HepG2 (cell line): ENCODE data around the gene FCHO1. TPM values are rescaled to one million over a fixed set of nuclear protein-coding genes. Genes with fewer than 3 reads are reported as not detected.

Experiments
- ARID3A ChIP-seq: IDR thresholded peaks from 2 replicates; pipeline ENCODE4 v1.6.1; 2012; ENCODE audit warnings: low read depth, low read length, improper control_type of control experiment
- GTF2F1 ChIP-seq: fragments of 150-350 bp; IDR thresholded peaks from 2 replicates; pipeline ENCODE4 v1.6.1; 2014; ENCODE audit warnings: low read length
- HHEX ChIP-seq: IDR thresholded peaks from 2 replicates; pipeline ENCODE4 v1.6.1; 2016; ENCODE audit warnings: control low read depth
- HOXA7 ChIP-seq: sonication (generic); formaldehyde crosslinking; IDR thresholded peaks from 2 replicates; pipeline ENCODE4 v1.8.1; 2022; ENCODE audit warnings: mild to moderate bottlenecking, missing genetic modification reagents, moderate library complexity
- IKZF1 ChIP-seq: fragments of 450-650 bp; IDR thresholded peaks from 2 replicates; pipeline ENCODE4 v1.7.1; 2016
- KDM3A ChIP-seq: IDR thresholded peaks from 2 replicates; pipeline ENCODE4 v1.6.1; 2018; ENCODE audit warnings: low read depth, missing compliant biosample characterization
- KMT2A ChIP-seq: sonication (generic); formaldehyde crosslinking; IDR thresholded peaks from 2 replicates; pipeline ENCODE4 v1.4.0; 2020; ENCODE audit warnings: missing genetic modification reagents
- MXD4 ChIP-seq: IDR thresholded peaks from 2 replicates; pipeline ENCODE4 v1.6.1; 2016; ENCODE audit warnings: mild to moderate bottlenecking, missing biosample characterization, missing genetic modification reagents
- PCBP1 ChIP-seq: fragments of 200-400 bp; formaldehyde crosslinking; IDR thresholded peaks from 2 replicates; pipeline ENCODE4 v1.6.1; 2017; ENCODE audit warnings: mild to moderate bottlenecking, low read depth, low read length, borderline replicate concordance
- PPARG ChIP-seq: conservative IDR thresholded peaks from 2 replicates; pipeline ENCODE4 v1.6.1; 2016; ENCODE audit warnings: missing biosample characterization, missing genetic modification reagents
- RXRA ChIP-seq: sonication (generic); formaldehyde crosslinking; IDR thresholded peaks from 2 replicates; pipeline ENCODE4 v1.5.1; 2020; ENCODE audit warnings: missing genetic modification reagents
- RXRB ChIP-seq: IDR thresholded peaks from 2 replicates; pipeline ENCODE4 v1.6.1; 2016; ENCODE audit warnings: borderline replicate concordance, missing genetic modification reagents, missing compliant biosample characterization
- SCMH1 ChIP-seq: sonication (generic); formaldehyde crosslinking; IDR thresholded peaks from 2 replicates; pipeline ENCODE4 v1.9.0; 2021; ENCODE audit warnings: missing genetic modification reagents, mild to moderate bottlenecking, borderline replicate concordance
- SKIL ChIP-seq: sonication (generic); formaldehyde crosslinking; IDR thresholded peaks from 2 replicates; pipeline ENCODE4 v1.8.0; 2022; ENCODE audit warnings: missing genetic modification reagents, mild to moderate bottlenecking, moderate library complexity, borderline replicate concordance
- SNRNP70 ChIP-seq: fragments of 200-400 bp; formaldehyde crosslinking; IDR thresholded peaks from 2 replicates; pipeline ENCODE4 v1.6.1; 2017; ENCODE audit warnings: mild to moderate bottlenecking, low read depth, low read length, moderate library complexity
- TCF12 ChIP-seq, 2 experiments: fragments of 450-650 bp in 1 of 2; sonication (generic) in 1 of 2; formaldehyde crosslinking in 1 of 2; IDR thresholded peaks; 2 replicates each; pipeline versions ENCODE4 v1.6.1 to v1.8.0; 2017 to 2022; ENCODE audit warnings: antibody characterized with exemption in 1 of 2, mild to moderate bottlenecking in 1 of 2, missing genetic modification reagents in 1 of 2, moderate library complexity in 1 of 2
- THYN1 ChIP-seq: sonication (generic); formaldehyde crosslinking; IDR thresholded peaks from 2 replicates; pipeline ENCODE4 v1.8.1; 2023; ENCODE audit warnings: low read depth, mild to moderate bottlenecking, moderate library complexity, missing genetic modification reagents, borderline replicate concordance
- ZFYVE20 ChIP-seq: sonication (generic); formaldehyde crosslinking; IDR thresholded peaks from 2 replicates; pipeline ENCODE4 v1.8.0; 2023; ENCODE audit warnings: low read depth, mild to moderate bottlenecking, moderate library complexity, missing genetic modification reagents, borderline replicate concordance
- ZMAT5 ChIP-seq: sonication (generic); formaldehyde crosslinking; IDR thresholded peaks from 2 replicates; pipeline ENCODE4 v1.5.0; 2020; ENCODE audit warnings: mild to moderate bottlenecking, low read depth, missing genetic modification reagents, borderline replicate concordance
- ZNF230 ChIP-seq: sonication (generic); formaldehyde crosslinking; IDR thresholded peaks from 2 replicates; pipeline ENCODE4 v1.4.0; 2020; ENCODE audit warnings: mild to moderate bottlenecking, missing genetic modification reagents
- ZNF317 ChIP-seq: sonication (generic); formaldehyde crosslinking; IDR thresholded peaks from 2 replicates; pipeline ENCODE4 v1.5.0; 2020; ENCODE audit warnings: mild to moderate bottlenecking, missing genetic modification reagents
- ZNF441 ChIP-seq: sonication (generic); formaldehyde crosslinking; IDR thresholded peaks from 2 replicates; pipeline ENCODE4 v1.7.0; 2021; ENCODE audit warnings: missing genetic modification reagents, borderline replicate concordance
- ZNF503 ChIP-seq: sonication (generic); formaldehyde crosslinking; IDR thresholded peaks from 2 replicates; pipeline ENCODE4 v1.4.0; 2020; ENCODE audit warnings: missing genetic modification reagents
- ZNF562 ChIP-seq: sonication (generic); formaldehyde crosslinking; IDR thresholded peaks from 2 replicates; pipeline ENCODE4 v1.8.0; 2022; ENCODE audit warnings: missing genetic modification reagents, borderline replicate concordance
- ZNF775 ChIP-seq: sonication (generic); formaldehyde crosslinking; IDR thresholded peaks from 2 replicates; pipeline ENCODE4 v1.4.0; 2020; ENCODE audit warnings: missing genetic modification reagents, mild to moderate bottlenecking, moderate library complexity, borderline replicate concordance
- polyA plus RNA-seq, 8 experiments: library from polyadenylated mRNA; depleted of rRNA in 3 of 8; stranded (reverse) in 7 of 8; unstranded in 1 of 8; fragments of >200 nt; fragmentation: Illumina TruSeq in 4 of 8; extraction: Trizol in 4 of 8; gene quantifications; 2 replicates each; pipeline versions ENCODE4 v1.2.1 to v1.2.3, GENCODE V29; 2011 to 2016; ENCODE audit warnings: low read depth in 4 of 8, missing spikeins in 1 of 8, mixed read lengths in 1 of 8; ENCODE audit not compliant: insufficient read depth in 1 of 8
- total RNA-seq, 5 experiments: library from RNA; depleted of rRNA; stranded (reverse); fragments of >200 nt; fragmentation: Illumina TruSeq; extraction: Trizol; gene quantifications; 2 replicates each; pipeline ENCODE4 v1.2.3, GENCODE V29; 2016; ENCODE audit warnings: low read depth in 1 of 5

The FCHO1 gene
- total and polyA plus RNA-seq, 2 of the 13 experiments (the other 11 are each of a cell fraction or from before 2014, with no cell fraction given) = 1.3 to 3.1 TPM

- TF ChIP-seq ZMAT5 = no peak
- 0 out of 2 replicates have a peak, but pooled peaks have one; percentile 44 for TF ChIP-seq MXD4 (CRISPR knock-in tag)
- 0 out of 2 replicates have a peak, but pooled peaks have one; percentile 32 for TF ChIP-seq ZNF503 (CRISPR knock-in tag)
- no peak for TF ChIP-seq SNRNP70
- TF ChIP-seq SKIL = peak; percentile 67; the same call in 1 of the 2 replicates
- no peak for TF ChIP-seq THYN1 (CRISPR knock-in tag)
- no peak for TF ChIP-seq ZNF562 (CRISPR knock-in tag)
- no peak for TF ChIP-seq ZNF775 (CRISPR knock-in tag)
- no peak for TF ChIP-seq ARID3A
- peak; percentile 78 for TF ChIP-seq PPARG (CRISPR knock-in tag)
- peak; percentile 49 for TF ChIP-seq KDM3A (CRISPR knock-in tag)
- TF ChIP-seq PCBP1 = no peak
- no peak for TF ChIP-seq ZNF441
- peak; percentile 87 for TF ChIP-seq RXRB
- TF ChIP-seq SCMH1 (CRISPR knock-in tag) = no peak
- no peak for TF ChIP-seq KMT2A (CRISPR knock-in tag)
- TF ChIP-seq RXRA (CRISPR knock-in tag) = peak; percentile 96
- TF ChIP-seq ZNF230 (CRISPR knock-in tag) = no peak
- TF ChIP-seq ZNF317 (CRISPR knock-in tag) = no peak
- no peak for TF ChIP-seq ZFYVE20 (CRISPR knock-in tag)
- TF ChIP-seq HHEX (CRISPR knock-in tag) = no peak
- TF ChIP-seq TCF12 (IDR thresholded peaks at IDR 0.05) = no peak
- TF ChIP-seq TCF12 (CRISPR knock-in tag; IDR thresholded peaks at IDR 0.05) = no peak
- TF ChIP-seq GTF2F1 = no peak
- TF ChIP-seq IKZF1 = no peak
- TF ChIP-seq HOXA7 (CRISPR knock-in tag) = no peak
Observed at GRCh38 chr19:17766543-17767131, 15.4 kb downstream of the FCHO1 start (continued).
